ENCODE results near the gene CYP3A5. TPM values are rescaled to one million over a fixed set of nuclear protein-coding genes. Genes with fewer than 3 reads are reported as not detected.
"Not testable (repeated sequence)": the region's sequence is repeated elsewhere in the genome, so short reads cannot be mapped to it uniquely, and the experiment has no call there.

Gene CYP3A5
- total RNA-seq, 4 donors from 2014 or later: 142 to 543 (median 383) TPM

DNA sequence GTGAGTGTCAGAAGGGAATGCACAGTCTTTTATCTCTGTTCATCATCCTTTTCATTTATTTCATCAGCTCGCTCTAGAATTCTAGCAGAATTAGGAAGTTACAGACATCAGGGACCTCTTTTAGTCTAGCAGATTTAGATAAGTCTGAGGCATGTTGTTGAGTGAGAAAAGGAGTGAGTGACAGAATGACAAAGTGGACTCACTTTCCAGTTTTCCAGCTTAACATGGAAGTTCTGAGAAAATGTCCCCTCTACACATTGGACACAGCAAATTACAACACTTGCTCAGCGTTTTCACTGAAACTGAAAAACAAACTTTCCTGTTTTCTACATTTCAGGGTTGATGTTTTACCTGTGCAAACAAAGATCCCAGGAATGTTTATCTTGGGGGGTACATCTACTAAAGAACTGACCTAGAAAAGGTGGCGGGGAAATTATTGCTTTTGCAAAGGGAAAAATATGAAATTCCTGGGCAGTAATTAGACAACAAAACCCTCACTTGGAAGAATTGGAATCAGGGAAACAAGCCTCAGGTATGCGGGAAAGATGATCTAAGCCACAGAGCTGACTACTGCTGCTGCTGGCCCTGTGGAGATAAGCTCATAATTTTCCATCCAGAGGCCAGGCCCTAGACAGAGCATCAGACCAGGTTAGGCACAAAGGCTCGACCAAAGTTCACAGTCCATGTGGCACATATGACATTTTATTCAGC is 14.6 kb upstream of the CYP3A5 start:
- in situ Hi-C loops (cut with MboI; ENCODE audit: low pct_ligation_motif_present in 1 of 4, low pct_unique_long_range_greater_than_20kb in 1 of 4, low sequenced_read_pairs in 3 of 4): no loop called here
- H3K27me3 ChIP-seq: no peaks in the 10 kb centered on the region
- H3K4me3 ChIP-seq: no peak overlapping the region
- no peak for DNase-seq
- 60 to 69% methylated on average over 5 of the region's 5 CpGs for WGBS, 2 donors (ENCODE audit: low coverage in 1 of 2)
- H3K36me3 ChIP-seq: no peaks in the 10 kb centered on the region
- H3K4me1 ChIP-seq: peaks cover 0 to 13% (median 4%) of the 10 kb centered on the region in 4 donors
- intact Hi-C loops (cut with DNase I; ENCODE audit: low total_unique reads): no loop called here
- no peak overlapping the region for H3K27ac ChIP-seq
- H3K9me3 ChIP-seq: no peaks in the 10 kb centered on the region
- no peak for TF ChIP-seq POLR2AphosphoS5 (IDR thresholded peaks at IDR 0.05)
- TF ChIP-seq, protein P1, sequence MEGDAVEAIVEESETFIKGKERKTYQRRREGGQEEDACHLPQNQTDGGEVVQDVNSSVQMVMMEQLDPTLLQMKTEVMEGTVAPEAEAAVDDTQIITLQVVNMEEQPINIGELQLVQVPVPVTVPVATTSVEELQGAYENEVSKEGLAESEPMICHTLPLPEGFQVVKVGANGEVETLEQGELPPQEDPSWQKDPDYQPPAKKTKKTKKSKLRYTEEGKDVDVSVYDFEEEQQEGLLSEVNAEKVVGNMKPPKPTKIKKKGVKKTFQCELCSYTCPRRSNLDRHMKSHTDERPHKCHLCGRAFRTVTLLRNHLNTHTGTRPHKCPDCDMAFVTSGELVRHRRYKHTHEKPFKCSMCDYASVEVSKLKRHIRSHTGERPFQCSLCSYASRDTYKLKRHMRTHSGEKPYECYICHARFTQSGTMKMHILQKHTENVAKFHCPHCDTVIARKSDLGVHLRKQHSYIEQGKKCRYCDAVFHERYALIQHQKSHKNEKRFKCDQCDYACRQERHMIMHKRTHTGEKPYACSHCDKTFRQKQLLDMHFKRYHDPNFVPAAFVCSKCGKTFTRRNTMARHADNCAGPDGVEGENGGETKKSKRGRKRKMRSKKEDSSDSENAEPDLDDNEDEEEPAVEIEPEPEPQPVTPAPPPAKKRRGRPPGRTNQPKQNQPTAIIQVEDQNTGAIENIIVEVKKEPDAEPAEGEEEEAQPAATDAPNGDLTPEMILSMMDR (IDR thresholded peaks at IDR 0.05): no peak
- no peak for TF ChIP-seq POLR2A (IDR thresholded peaks at IDR 0.05)
- no peak for TF ChIP-seq EP300 (IDR thresholded peaks at IDR 0.05; ENCODE audit: low read depth)

DNA sequence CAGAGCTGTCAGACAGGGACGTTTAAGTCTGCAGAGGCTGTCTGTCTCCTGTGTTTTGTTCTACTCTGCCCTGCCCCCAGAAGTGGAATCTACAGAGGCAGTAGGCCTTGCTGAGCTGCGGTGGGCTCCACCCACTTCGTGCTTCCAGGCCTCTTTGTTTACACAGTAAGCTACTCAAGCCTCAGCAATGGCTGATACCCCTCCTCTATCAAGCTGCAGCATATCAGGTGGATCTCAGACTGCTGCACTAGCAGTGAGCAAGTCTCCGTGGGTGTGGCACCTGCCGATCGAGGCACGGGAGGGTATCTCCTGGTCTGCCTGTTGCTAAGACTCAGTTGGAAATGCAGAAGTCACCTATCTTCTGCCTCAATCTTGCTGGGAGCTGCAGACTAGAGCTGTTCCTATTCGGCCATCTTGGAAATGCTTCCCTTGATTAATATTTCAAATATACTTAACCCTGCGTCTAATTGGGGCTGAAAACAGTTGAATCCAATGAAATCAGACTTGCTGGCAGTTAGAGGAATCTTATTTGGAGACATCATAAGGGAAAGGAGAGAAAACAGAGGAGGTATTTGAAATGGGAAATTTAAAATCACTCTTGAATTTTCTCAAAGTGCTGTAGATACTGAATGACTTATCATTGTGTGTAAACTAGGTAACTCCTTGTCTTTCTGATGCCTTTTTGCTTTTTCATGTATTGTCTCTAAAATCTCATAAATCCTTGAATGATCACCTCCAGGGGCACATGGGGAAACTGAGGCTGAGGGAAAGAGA is 13.8 kb upstream of the CYP3A5 start:
- in situ Hi-C loops (cut with MboI; ENCODE audit: low pct_ligation_motif_present in 1 of 4, low pct_unique_long_range_greater_than_20kb in 1 of 4, low sequenced_read_pairs in 3 of 4) (no loop called here), intact Hi-C loops (cut with DNase I; ENCODE audit: low total_unique reads) (no loop called here)
- DNase-seq: peak; percentile 23
- Histone ChIP-seq H3K9me3 (no peaks in the 10 kb centered on the region), H3K36me3 (no peaks in the 10 kb centered on the region), H3K4me3 (no peak overlapping the region), H3K4me1 (peaks cover 0 to 10% (median 2%) of the 10 kb centered on the region in 4 donors), H3K27ac (no peak overlapping the region), H3K27me3 (no peaks in the 10 kb centered on the region)
- no peak for TF ChIP-seq EP300 (IDR thresholded peaks at IDR 0.05; ENCODE audit: low read depth)
- no peak for TF ChIP-seq POLR2A (IDR thresholded peaks at IDR 0.05)
- TF ChIP-seq, protein P1 (IDR thresholded peaks at IDR 0.05): no peak
- TF ChIP-seq POLR2AphosphoS5 (IDR thresholded peaks at IDR 0.05): no peak
- 37 to 100% methylated on average over 2 to 9 of the region's 9 CpGs for WGBS, 2 donors (ENCODE audit: low coverage in 1 of 2)

DNA sequence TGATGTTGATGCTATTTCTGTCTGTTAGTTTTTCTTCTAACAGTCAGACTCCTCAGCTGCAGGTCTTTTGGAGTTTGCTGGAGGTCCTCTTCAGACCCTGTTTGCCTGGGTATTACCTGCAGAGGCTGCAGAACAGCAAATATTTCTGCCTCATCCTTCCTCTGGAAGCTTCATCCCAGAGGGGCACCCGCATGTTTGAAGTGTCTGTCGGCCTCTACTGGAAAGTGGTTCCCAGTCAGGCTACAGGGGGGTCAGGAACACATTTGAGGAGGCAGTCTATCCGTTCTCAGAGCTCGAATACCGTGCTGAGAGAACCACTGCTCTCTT is 13.3 kb upstream of the CYP3A5 start:
- WGBS, 2 donors (ENCODE audit: low coverage in 1 of 2): 52% methylated on average over 5 of the region's 5 CpGs; no CpG with 5 or more reads in 1 of the 2 donors
- DNase-seq: no peak
- Histone ChIP-seq H3K9me3 (no peaks in the 10 kb centered on the region), H3K27me3 (no peaks in the 10 kb centered on the region), H3K4me1 (peaks cover 0 to 10% (median 0%) of the 10 kb centered on the region in 4 donors), H3K36me3 (no peaks in the 10 kb centered on the region), H3K27ac (no peak overlapping the region), H3K4me3 (no peak overlapping the region)
- in situ Hi-C loops (cut with MboI; ENCODE audit: low pct_ligation_motif_present in 1 of 4, low pct_unique_long_range_greater_than_20kb in 1 of 4, low sequenced_read_pairs in 3 of 4) (no loop called here), intact Hi-C loops (cut with DNase I; ENCODE audit: low total_unique reads) (no loop called here)
- no peak for TF ChIP-seq POLR2A (IDR thresholded peaks at IDR 0.05)
- TF ChIP-seq POLR2AphosphoS5 (IDR thresholded peaks at IDR 0.05): no peak
- TF ChIP-seq EP300 (IDR thresholded peaks at IDR 0.05; ENCODE audit: low read depth): no peak
- TF ChIP-seq, protein P1 (IDR thresholded peaks at IDR 0.05): no peak

DNA sequence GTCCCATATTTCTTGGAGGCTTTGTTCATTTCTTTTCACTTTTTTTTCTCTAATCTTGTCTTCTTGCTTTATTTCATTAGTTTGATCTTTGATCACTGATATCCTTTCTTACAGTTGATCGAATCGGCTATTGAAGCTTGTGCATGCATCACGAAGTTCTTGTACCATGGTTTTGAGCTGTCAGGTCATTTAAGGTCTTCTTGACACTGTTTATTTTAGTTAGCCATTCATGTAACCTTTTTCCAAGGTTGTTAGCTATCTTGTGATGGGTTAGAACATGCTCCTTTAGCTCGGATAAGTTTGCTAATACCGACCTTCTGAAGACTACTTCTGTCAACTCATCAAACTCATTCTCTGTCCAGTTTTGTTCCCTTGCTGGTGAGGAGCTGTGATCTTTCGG is 12.8 kb upstream of the CYP3A5 start:
- H3K9me3 ChIP-seq; intact Hi-C loops (cut with DNase I; ENCODE audit: low total_unique reads); DNase-seq; H3K27ac ChIP-seq; H3K4me1 ChIP-seq; in situ Hi-C loops (cut with MboI; ENCODE audit: low pct_ligation_motif_present in 1 of 4, low pct_unique_long_range_greater_than_20kb in 1 of 4, low sequenced_read_pairs in 3 of 4); H3K27me3 ChIP-seq; H3K4me3 ChIP-seq; H3K36me3 ChIP-seq: not testable (repeated sequence)
- WGBS, 2 donors (ENCODE audit: low coverage in 1 of 2): 90 to 91% methylated on average over 6 of the region's 6 CpGs

DNA sequence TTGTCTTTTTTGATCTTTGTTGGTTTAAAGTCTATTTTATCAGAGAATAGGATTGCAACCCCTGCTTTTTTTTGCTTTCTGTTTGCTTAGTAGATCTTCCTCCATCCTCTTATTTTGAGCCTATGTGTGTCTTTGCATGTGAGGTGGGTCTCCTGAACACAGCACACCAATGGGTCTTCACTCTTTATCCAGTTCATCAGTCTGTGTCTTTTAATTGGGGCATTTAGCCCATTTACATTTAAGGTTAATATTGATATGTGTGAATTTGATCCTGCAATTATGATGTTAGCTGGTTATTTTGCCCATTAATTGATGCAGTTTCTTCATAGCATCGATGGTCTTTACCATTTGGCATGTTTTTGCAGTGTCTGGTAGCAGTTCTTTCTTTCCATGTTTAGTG is 11.9 kb upstream of the CYP3A5 start:
- H3K36me3 ChIP-seq; H3K4me3 ChIP-seq; H3K9me3 ChIP-seq; H3K27me3 ChIP-seq; DNase-seq; in situ Hi-C loops (cut with MboI; ENCODE audit: low pct_ligation_motif_present in 1 of 4, low pct_unique_long_range_greater_than_20kb in 1 of 4, low sequenced_read_pairs in 3 of 4); H3K27ac ChIP-seq; intact Hi-C loops (cut with DNase I; ENCODE audit: low total_unique reads); H3K4me1 ChIP-seq: not testable (repeated sequence)
- WGBS, 2 donors (ENCODE audit: low coverage in 1 of 2): 82 to 100% methylated on average over 1 of the region's 1 CpG

DNA sequence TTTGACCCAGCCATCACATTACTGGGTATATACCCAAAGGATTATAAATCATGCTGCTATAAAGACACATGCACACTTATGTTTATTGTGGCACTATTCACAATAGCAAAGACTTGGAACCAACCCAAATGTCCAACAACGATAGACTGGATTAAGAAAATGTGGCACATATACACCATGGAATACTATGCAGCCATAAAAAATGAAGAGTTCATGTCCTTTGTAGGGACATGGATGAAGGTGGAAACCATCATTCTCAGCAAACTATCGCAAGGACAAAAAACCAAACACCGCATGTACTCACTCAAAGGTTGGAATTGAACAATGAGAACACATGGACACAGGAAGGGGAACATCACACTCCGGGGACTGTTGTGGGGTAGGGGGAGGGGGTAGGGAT is 11.1 kb upstream of the CYP3A5 start:
- intact Hi-C loops (cut with DNase I; ENCODE audit: low total_unique reads); H3K4me3 ChIP-seq; H3K27ac ChIP-seq; DNase-seq; H3K4me1 ChIP-seq; H3K27me3 ChIP-seq; H3K36me3 ChIP-seq; H3K9me3 ChIP-seq; in situ Hi-C loops (cut with MboI; ENCODE audit: low pct_ligation_motif_present in 1 of 4, low pct_unique_long_range_greater_than_20kb in 1 of 4, low sequenced_read_pairs in 3 of 4): not testable (repeated sequence)
- WGBS, 2 donors (ENCODE audit: low coverage in 1 of 2): 92 to 100% methylated on average over 3 to 4 of the region's 4 CpGs

DNA sequence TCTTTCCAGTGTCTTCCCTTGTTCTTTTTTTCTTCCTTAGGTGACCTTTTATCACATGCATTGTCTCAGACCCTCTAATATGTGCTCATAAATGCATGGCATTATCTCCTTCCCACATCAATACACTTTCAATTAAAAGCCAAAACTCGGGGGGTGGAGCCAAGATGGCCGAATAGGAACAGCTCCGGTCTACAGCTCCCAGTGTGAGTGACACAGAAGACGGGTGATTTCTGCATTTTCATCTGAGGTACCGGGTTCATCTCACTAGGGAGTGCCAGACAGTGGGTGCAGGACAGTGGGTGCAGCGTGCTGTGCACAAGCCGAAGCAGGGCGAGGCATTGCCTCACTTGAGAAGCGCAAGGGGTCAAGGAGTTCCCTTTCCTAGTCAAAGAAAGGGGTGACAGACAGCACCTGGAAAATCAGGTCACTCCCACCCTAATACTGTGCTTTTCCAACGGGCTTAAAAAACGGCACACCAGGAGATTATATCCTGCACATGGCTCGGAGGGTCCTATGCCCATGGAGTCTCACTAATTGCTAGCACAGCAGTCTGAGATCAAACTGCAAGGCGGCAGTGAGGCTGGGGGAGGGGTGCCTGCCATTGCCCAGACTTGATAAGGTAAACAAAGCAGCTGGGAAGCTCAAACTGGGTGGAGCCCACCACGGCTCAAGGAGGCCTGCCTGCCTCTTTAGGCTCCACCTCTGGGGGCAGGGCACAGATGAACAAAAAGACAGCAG is 6.2 kb upstream of the CYP3A5 start:
- WGBS, 2 donors (ENCODE audit: low coverage in 1 of 2): 88% methylated on average over 14 of the region's 14 CpGs; no CpG with 5 or more reads in 1 of the 2 donors
- DNase-seq; in situ Hi-C loops (cut with MboI; ENCODE audit: low pct_ligation_motif_present in 1 of 4, low pct_unique_long_range_greater_than_20kb in 1 of 4, low sequenced_read_pairs in 3 of 4); H3K27ac ChIP-seq; H3K36me3 ChIP-seq; H3K9me3 ChIP-seq; H3K27me3 ChIP-seq; H3K4me1 ChIP-seq; H3K4me3 ChIP-seq; intact Hi-C loops (cut with DNase I; ENCODE audit: low total_unique reads): not testable (repeated sequence)
